GM12878 (cell line): ENCODE data around the gene NANOGP8. TPM values are rescaled to one million over a fixed set of nuclear protein-coding genes. Genes with fewer than 3 reads are reported as not detected.

Experiments
- ATAC-seq: fragments of 200-7000 bp; cut with Tn5 transposase; 3 replicates; pipeline ENCODE4 v1.9.1; 2020; ENCODE audit warnings: mild to moderate bottlenecking, moderate library complexity
- BruUV-seq: library from RNA; stranded (reverse); fragments of 400-500 nt; replicated peaks from 2 replicates; lab custom pipeline; 2021; lab: Mats Ljungman, UMichigan
- CTCF ChIA-PET: fragments of 300-600 bp; sonication (Branson Sonifier 250); formaldehyde crosslinking; extraction: SDS; loops from one replicate; lab custom pipeline; 2021; ENCODE audit warnings: inconsistent platforms; lab: Yijun Ruan, JAX
- POLR2A ChIA-PET: fragments of 350-600 bp; formaldehyde crosslinking; extraction: SDS; loops from one replicate; lab custom pipeline; 2021; ENCODE audit warnings: inconsistent platforms; lab: Charles Lee
- RAD21 ChIA-PET: fragments of 300-600 bp; sonication (Branson Sonifier 250); formaldehyde crosslinking; loops from one replicate; lab custom pipeline; 2023; ENCODE audit warnings: antibody characterized with exemption; ENCODE audit not compliant: unreplicated experiment; lab: Charles Lee
- SMC1A ChIA-PET: fragments of 300-600 bp; sonication (Branson Sonifier 250); formaldehyde crosslinking; loops from one replicate; lab custom pipeline; 2023; ENCODE audit not compliant: unreplicated experiment, uncharacterized antibody; lab: Charles Lee
- DNase-seq: peaks from one replicate; pipeline ENCODE4 v3.0.0-alpha.2; 2011; ENCODE audit warnings: low read depth, low spot score
- FAIRE-seq: peaks from 3 replicates; lab custom pipeline; 2011; peaks lifted over from hg19 to GRCh38; lab: Jason Lieb, UNC
- H2AFZ ChIP-seq: 2 replicates; pipeline ENCODE4 v1.6.0; 2011; ENCODE audit warnings: low read depth, low read length, control low read depth; ENCODE audit not compliant: control insufficient read depth
- H3K27ac ChIP-seq: 2 replicates; pipeline ENCODE4 v1.5.1; 2011; ENCODE audit warnings: control low read depth; ENCODE audit not compliant: control insufficient read depth, insufficient read depth
- H3K27me3 ChIP-seq, 2 experiments: replicated peaks in 1 of 2; 2 replicates each; pipeline versions ENCODE4 v1.6.0 to v1.6.1; 2011; ENCODE audit warnings: low read length in 1 of 2; ENCODE audit not compliant: control insufficient read depth in 2 of 2, insufficient read depth in 2 of 2
- H3K36me3 ChIP-seq, 2 experiments: 2 replicates each; pipeline ENCODE4 v1.5.1; 2011; ENCODE audit warnings: low read length in 1 of 2; ENCODE audit not compliant: control insufficient read depth in 2 of 2, insufficient read depth in 2 of 2
- H3K4me1 ChIP-seq: 2 replicates; pipeline ENCODE4 v1.6.1; 2011; ENCODE audit warnings: mild to moderate bottlenecking, low read length, moderate library complexity, mixed read lengths; ENCODE audit not compliant: control insufficient read depth, insufficient read depth
- H3K4me2 ChIP-seq: 2 replicates; pipeline ENCODE4 v1.6.0; 2011; ENCODE audit warnings: control low read depth; ENCODE audit not compliant: control insufficient read depth, insufficient read depth
- H3K4me3 ChIP-seq: fragments of 200-600 bp; sonication (generic); 2 replicates; pipeline ENCODE4 v1.5.1; 2016
- H3K79me2 ChIP-seq: 2 replicates; pipeline ENCODE4 v1.6.0; 2011; ENCODE audit warnings: low read length; ENCODE audit not compliant: control insufficient read depth, insufficient read depth
- H3K9ac ChIP-seq: 2 replicates; pipeline ENCODE4 v1.8.0; 2011; ENCODE audit warnings: low read length, control low read depth, mixed read lengths; ENCODE audit not compliant: control insufficient read depth, insufficient read depth
- H3K9me3 ChIP-seq: replicated peaks from 3 replicates; pipeline ENCODE4 v1.5.1; 2011; ENCODE audit warnings: mild to moderate bottlenecking, low read length; ENCODE audit not compliant: control insufficient read depth, insufficient read depth
- H4K20me1 ChIP-seq: 2 replicates; pipeline ENCODE4 v1.6.0; 2011; ENCODE audit not compliant: control insufficient read depth, insufficient read depth
- BRCA1 ChIP-seq: IDR thresholded peaks from 2 replicates; pipeline ENCODE4 v1.6.1; 2011; ENCODE audit warnings: low read depth, low read length, improper control_type of control experiment
- CHD2 ChIP-seq: IDR thresholded peaks from 2 replicates; pipeline ENCODE4 v1.6.1; 2011; ENCODE audit warnings: low read depth, low read length, improper control_type of control experiment, borderline replicate concordance
- CREB1 ChIP-seq: IDR thresholded peaks from 2 replicates; pipeline ENCODE4 v1.6.1; 2012; ENCODE audit warnings: low read depth, mild to moderate bottlenecking, inconsistent platforms
- EZH2 ChIP-seq: IDR thresholded peaks from 2 replicates; pipeline ENCODE4 v1.6.1; 2012; ENCODE audit warnings: low read depth, mild to moderate bottlenecking, control low read depth, inconsistent platforms, low read length, borderline replicate concordance; ENCODE audit not compliant: control insufficient read depth
- GABPA ChIP-seq: IDR thresholded peaks from 2 replicates; pipeline ENCODE4 v1.6.1; 2014; ENCODE audit warnings: antibody characterized with exemption, low read depth, mild to moderate bottlenecking, inconsistent platforms
- HDAC6 ChIP-seq: fragments of 200-600 bp; sonication (generic); IDR thresholded peaks from one replicate; pipeline ENCODE4 v1.8.0; 2017; ENCODE audit warnings: antibody characterized with exemption; ENCODE audit not compliant: unreplicated experiment
- MEF2B ChIP-seq: fragments of 450-650 bp; IDR thresholded peaks from 2 replicates; pipeline ENCODE4 v1.6.1; 2018; ENCODE audit warnings: mild to moderate bottlenecking, moderate library complexity; ENCODE audit not compliant: partially characterized antibody, poor library complexity, severe bottlenecking
- NFIC ChIP-seq: IDR thresholded peaks from 2 replicates; pipeline ENCODE4 v1.6.1; 2012; ENCODE audit warnings: low read depth, mild to moderate bottlenecking, inconsistent platforms, low read length, moderate library complexity
- RAD21 ChIP-seq: IDR thresholded peaks from 2 replicates; pipeline ENCODE4 v1.6.1; 2011; ENCODE audit warnings: mild to moderate bottlenecking, low read depth, low read length, moderate library complexity; ENCODE audit not compliant: insufficient read depth
- TCF7 ChIP-seq: IDR thresholded peaks from 2 replicates; pipeline ENCODE4 v1.6.1; 2014; ENCODE audit warnings: antibody characterized with exemption, borderline replicate concordance
- ZSCAN29 ChIP-seq: fragments of 450-650 bp; IDR thresholded peaks from 2 replicates; pipeline ENCODE4 v1.6.1; 2017; ENCODE audit warnings: mild to moderate bottlenecking, moderate library complexity
- in situ Hi-C: fragments of 300-500 bp; cut with MboI; formaldehyde crosslinking; loops from 9 replicates; pipeline ENCODE4 v1.14.3; 2018; ENCODE audit warnings: mixed read lengths
- intact Hi-C: fragments of 100-400 bp; cut with micrococcal nuclease; formaldehyde crosslinking; loops from one replicate; pipeline ENCODE4 v1.14.2; 2022; ENCODE audit not compliant: unreplicated experiment
- polyA plus RNA-seq, 11 experiments: library from polyadenylated mRNA; depleted of rRNA in 4 of 11; unstranded in 6 of 11; stranded (reverse) in 5 of 11; fragments of >200 nt; fragmentation: Nextera tagmentation in 4 of 11; fragmentation: Illumina TruSeq in 1 of 11; extraction: Ambion mirVana in 4 of 11; extraction: Trizol in 1 of 11; gene quantifications; 1 replicate in 1 of 11; 2 replicates in 10 of 11; pipeline versions ENCODE4 v1.2.1 to v1.2.3, GENCODE V29; 2011 to 2016; ENCODE audit warnings: inconsistent platforms in 2 of 11, missing spikeins in 2 of 11, low read depth in 1 of 11
- total RNA-seq, 4 experiments: library from RNA; depleted of rRNA in 3 of 4; stranded (reverse); fragments of >200 nt in 3 of 4; fragmentation: Illumina TruSeq in 1 of 4; extraction: Trizol in 1 of 4; gene quantifications; 2 replicates each; pipeline versions ENCODE4 v1.2.1 to v1.2.3, GENCODE V29; 2013 to 2021
- TF ChIP-seq, protein P1 (sequence below): fragments of 450-650 bp; IDR thresholded peaks from 2 replicates; pipeline ENCODE4 v1.6.1; 2017; ENCODE audit warnings: mild to moderate bottlenecking, moderate library complexity
- TF ChIP-seq, protein P2 (sequence below): IDR thresholded peaks from 2 replicates; pipeline ENCODE4 v1.6.1; 2012; ENCODE audit warnings: low read length, inconsistent platforms
- TF ChIP-seq, protein P3 (sequence below): fragments of 450-650 bp; IDR thresholded peaks from 2 replicates; pipeline ENCODE4 v1.6.1; 2017; ENCODE audit warnings: borderline replicate concordance
- TF ChIP-seq, protein P4 (sequence below): fragments of 450-650 bp; IDR thresholded peaks from 2 replicates; pipeline ENCODE4 v1.6.1; 2016; ENCODE audit warnings: mild to moderate bottlenecking

The NANOGP8 gene
- total and polyA plus RNA-seq, 10 of the 15 experiments (the other 5 are each of a cell fraction or from before 2014, with no cell fraction given), result not detected

DNA sequence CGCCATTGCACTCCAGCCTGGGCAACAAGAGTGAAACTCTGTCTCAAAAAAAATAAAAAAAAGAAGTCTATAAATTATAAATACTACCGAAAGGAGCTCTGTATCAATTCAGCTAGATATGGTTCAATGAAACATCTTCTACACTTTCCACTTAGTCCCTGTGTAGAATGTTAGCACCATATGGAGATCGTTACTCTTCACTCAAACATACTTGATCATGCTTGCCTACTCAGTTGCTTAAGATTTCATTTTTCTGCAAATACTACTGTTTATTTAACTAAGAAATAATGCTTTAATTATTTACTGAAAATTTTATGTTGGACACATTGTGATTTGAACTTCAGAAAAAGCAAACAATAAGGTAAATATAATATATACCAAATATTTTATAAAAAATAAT lies 17.1 kb upstream of the NANOGP8 start (continued):
- TF ChIP-seq TCF7 (no peak), HDAC6 (no peak), BRCA1 (no peak), EZH2 (no peak), CREB1 (no peak)
- TF ChIP-seq, protein P1, sequence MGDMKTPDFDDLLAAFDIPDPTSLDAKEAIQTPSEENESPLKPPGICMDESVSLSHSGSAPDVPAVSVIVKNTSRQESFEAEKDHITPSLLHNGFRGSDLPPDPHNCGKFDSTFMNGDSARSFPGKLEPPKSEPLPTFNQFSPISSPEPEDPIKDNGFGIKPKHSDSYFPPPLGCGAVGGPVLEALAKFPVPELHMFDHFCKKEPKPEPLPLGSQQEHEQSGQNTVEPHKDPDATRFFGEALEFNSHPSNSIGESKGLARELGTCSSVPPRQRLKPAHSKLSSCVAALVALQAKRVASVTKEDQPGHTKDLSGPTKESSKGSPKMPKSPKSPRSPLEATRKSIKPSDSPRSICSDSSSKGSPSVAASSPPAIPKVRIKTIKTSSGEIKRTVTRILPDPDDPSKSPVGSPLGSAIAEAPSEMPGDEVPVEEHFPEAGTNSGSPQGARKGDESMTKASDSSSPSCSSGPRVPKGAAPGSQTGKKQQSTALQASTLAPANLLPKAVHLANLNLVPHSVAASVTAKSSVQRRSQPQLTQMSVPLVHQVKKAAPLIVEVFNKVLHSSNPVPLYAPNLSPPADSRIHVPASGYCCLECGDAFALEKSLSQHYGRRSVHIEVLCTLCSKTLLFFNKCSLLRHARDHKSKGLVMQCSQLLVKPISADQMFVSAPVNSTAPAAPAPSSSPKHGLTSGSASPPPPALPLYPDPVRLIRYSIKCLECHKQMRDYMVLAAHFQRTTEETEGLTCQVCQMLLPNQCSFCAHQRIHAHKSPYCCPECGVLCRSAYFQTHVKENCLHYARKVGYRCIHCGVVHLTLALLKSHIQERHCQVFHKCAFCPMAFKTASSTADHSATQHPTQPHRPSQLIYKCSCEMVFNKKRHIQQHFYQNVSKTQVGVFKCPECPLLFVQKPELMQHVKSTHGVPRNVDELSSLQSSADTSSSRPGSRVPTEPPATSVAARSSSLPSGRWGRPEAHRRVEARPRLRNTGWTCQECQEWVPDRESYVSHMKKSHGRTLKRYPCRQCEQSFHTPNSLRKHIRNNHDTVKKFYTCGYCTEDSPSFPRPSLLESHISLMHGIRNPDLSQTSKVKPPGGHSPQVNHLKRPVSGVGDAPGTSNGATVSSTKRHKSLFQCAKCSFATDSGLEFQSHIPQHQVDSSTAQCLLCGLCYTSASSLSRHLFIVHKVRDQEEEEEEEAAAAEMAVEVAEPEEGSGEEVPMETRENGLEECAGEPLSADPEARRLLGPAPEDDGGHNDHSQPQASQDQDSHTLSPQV, result no peak
- TF ChIP-seq, all 136 proteins: peak for 0

DNA sequence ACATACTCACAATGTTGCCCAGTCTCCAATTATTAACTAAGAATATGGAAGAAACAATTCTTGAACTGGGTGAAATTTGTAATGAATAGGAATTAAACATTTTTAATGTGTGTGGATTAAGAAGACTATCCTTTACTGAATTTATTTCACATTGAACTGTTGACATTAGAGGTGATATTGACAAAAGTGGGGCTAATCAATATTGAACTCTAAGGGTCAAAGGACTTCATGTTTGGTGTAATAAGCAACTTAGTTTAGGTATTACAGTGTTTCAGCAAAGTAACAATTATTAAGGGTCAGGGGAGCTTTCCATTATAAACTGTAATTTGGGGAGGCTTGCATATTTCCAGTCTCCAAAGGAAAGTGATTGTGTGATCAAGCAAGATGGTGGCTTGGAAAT lies 16.2 kb upstream of the NANOGP8 start:
- CTCF ChIA-PET, result interaction anchor here (0.7 kb wide), 1 partner anchor 12 kb away, joined by 3 read pairs; no protein-coding TSS in a partner anchor

More for the DNA sequence above, 16.2 kb upstream of the NANOGP8 start:
- RAD21 ChIA-PET, result no interaction called here
- POLR2A ChIA-PET, result no interaction called here
- no peaks in the 10 kb centered on the region for H3K79me2 ChIP-seq
- H2AFZ ChIP-seq, result no peak overlapping the region
- DNase-seq, result no peak
- BruUV-seq, result no TSS peak
- H4K20me1 ChIP-seq, result no peaks in the 10 kb centered on the region
- in situ Hi-C loops (no loop called here), intact Hi-C loops (no loop called here)
- SMC1A ChIA-PET, result no interaction called here
- no peaks in the 10 kb centered on the region for H3K4me1 ChIP-seq
- no peaks in the 10 kb centered on the region for H3K9me3 ChIP-seq
- no peaks in the 10 kb centered on the region for H3K36me3 ChIP-seq
- H3K4me3 ChIP-seq, result no peak overlapping the region
- FAIRE-seq, result no peak
- no peak for ATAC-seq
- no peak overlapping the region for H3K9ac ChIP-seq
- TF ChIP-seq NFIC (no peak), ZSCAN29 (no peak), MEF2B (no peak), GABPA (no peak), RAD21 (no peak), CHD2 (no peak)
- TF ChIP-seq, protein P2, sequence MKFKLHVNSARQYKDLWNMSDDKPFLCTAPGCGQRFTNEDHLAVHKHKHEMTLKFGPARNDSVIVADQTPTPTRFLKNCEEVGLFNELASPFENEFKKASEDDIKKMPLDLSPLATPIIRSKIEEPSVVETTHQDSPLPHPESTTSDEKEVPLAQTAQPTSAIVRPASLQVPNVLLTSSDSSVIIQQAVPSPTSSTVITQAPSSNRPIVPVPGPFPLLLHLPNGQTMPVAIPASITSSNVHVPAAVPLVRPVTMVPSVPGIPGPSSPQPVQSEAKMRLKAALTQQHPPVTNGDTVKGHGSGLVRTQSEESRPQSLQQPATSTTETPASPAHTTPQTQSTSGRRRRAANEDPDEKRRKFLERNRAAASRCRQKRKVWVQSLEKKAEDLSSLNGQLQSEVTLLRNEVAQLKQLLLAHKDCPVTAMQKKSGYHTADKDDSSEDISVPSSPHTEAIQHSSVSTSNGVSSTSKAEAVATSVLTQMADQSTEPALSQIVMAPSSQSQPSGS, result no peak
- TF ChIP-seq, protein P3, sequence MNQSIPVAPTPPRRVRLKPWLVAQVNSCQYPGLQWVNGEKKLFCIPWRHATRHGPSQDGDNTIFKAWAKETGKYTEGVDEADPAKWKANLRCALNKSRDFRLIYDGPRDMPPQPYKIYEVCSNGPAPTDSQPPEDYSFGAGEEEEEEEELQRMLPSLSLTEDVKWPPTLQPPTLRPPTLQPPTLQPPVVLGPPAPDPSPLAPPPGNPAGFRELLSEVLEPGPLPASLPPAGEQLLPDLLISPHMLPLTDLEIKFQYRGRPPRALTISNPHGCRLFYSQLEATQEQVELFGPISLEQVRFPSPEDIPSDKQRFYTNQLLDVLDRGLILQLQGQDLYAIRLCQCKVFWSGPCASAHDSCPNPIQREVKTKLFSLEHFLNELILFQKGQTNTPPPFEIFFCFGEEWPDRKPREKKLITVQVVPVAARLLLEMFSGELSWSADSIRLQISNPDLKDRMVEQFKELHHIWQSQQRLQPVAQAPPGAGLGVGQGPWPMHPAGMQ, result no peak
- TF ChIP-seq, protein P4, sequence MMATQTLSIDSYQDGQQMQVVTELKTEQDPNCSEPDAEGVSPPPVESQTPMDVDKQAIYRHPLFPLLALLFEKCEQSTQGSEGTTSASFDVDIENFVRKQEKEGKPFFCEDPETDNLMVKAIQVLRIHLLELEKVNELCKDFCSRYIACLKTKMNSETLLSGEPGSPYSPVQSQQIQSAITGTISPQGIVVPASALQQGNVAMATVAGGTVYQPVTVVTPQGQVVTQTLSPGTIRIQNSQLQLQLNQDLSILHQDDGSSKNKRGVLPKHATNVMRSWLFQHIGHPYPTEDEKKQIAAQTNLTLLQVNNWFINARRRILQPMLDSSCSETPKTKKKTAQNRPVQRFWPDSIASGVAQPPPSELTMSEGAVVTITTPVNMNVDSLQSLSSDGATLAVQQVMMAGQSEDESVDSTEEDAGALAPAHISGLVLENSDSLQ, result no peak
- H3K27me3 ChIP-seq, result no peaks in the 10 kb centered on the region
- no peak overlapping the region for H3K4me2 ChIP-seq
- no peak overlapping the region for H3K27ac ChIP-seq
